Fibroblast of lung (primary cell): ENCODE data around the gene RERE.

ENCODE experiments used
- CTCF ChIP-seq, 2 donors: IDR thresholded peaks in 1 of 2; conservative IDR thresholded peaks in 1 of 2; 1 replicate in 1 of 2; 2 replicates in 1 of 2; pipeline ENCODE4 v1.5.1; 2011 to 2012; ENCODE audit warnings: low read length in 2 of 2, control low read depth in 1 of 2, inconsistent platforms in 1 of 2, low read depth in 1 of 2, mild to moderate bottlenecking in 1 of 2
- EZH2 ChIP-seq: IDR thresholded peaks from 2 replicates; pipeline ENCODE4 v1.5.1; 2012; ENCODE audit warnings: low read length, control low read depth, mild to moderate bottlenecking; ENCODE audit errors: missing control alignments

GRCh38 chr1:8350914-8351684 lies 466.3 kb downstream of the RERE start:
- TF ChIP-seq EZH2, result no peak
- TF ChIP-seq CTCF (conservative IDR thresholded peaks at IDR 0.05 in 1 of 2, IDR thresholded peaks at IDR 0.05 in 1 of 2; ENCODE audit: low read depth in 1 of 2, low read length in 2 of 2), result no peak
